ENCODE results near the gene SAP25. TPM values are rescaled to one million over a fixed set of nuclear protein-coding genes. Genes with fewer than 3 reads are reported as not detected.
"Not testable (repeated sequence)": the region's sequence is repeated elsewhere in the genome, so short reads cannot be mapped to it uniquely, and the experiment has no call there.

The SAP25 gene
- total and polyA plus RNA-seq, 7 donors = 0.71 to 7.2 (median 2.2) TPM; not detected in 3

DNA sequence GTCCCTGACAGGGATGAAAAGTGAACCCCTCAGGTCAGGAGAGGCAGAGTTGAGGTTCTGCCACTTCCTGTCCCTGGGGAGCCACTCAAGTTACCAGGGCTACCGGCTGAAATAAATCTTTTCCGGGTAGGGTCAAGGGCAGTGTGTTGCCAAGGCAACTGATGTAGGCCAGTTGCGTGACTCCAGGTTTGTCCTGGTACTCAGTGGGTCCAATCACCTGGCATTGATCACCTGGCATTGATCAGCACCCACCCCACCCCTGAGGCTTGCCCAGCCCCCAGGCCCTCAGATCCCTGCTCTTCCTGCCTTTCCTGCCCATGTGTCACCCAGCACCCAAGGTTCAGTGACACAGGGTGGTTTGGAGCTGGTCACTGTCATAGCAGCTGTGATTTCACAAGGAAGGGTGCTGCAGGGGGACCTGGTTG, 5.9 kb downstream of the SAP25 start:
- TF ChIP-seq POLR2A (IDR thresholded peaks at IDR 0.05) (no peak), POLR2AphosphoS5 (IDR thresholded peaks at IDR 0.05) (no peak), EP300 (IDR thresholded peaks at IDR 0.05) (no peak)
- TF ChIP-seq, protein P1, sequence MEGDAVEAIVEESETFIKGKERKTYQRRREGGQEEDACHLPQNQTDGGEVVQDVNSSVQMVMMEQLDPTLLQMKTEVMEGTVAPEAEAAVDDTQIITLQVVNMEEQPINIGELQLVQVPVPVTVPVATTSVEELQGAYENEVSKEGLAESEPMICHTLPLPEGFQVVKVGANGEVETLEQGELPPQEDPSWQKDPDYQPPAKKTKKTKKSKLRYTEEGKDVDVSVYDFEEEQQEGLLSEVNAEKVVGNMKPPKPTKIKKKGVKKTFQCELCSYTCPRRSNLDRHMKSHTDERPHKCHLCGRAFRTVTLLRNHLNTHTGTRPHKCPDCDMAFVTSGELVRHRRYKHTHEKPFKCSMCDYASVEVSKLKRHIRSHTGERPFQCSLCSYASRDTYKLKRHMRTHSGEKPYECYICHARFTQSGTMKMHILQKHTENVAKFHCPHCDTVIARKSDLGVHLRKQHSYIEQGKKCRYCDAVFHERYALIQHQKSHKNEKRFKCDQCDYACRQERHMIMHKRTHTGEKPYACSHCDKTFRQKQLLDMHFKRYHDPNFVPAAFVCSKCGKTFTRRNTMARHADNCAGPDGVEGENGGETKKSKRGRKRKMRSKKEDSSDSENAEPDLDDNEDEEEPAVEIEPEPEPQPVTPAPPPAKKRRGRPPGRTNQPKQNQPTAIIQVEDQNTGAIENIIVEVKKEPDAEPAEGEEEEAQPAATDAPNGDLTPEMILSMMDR (IDR thresholded peaks at IDR 0.05) = no peak
- intact Hi-C loops (cut with DNase I) = no loop called here
- DNase-seq = no peak
- peaks cover 2 to 14% (median 12%) of the 10 kb centered on the region in 4 donors for H3K4me1 ChIP-seq
- H3K4me3 ChIP-seq = no peak overlapping the region
- H3K27me3 ChIP-seq = peaks cover 0 to 33% (median 2%) of the 10 kb centered on the region in 3 donors
- H3K27ac ChIP-seq = no peak overlapping the region
- H3K9me3 ChIP-seq = no peaks in the 10 kb centered on the region
- peaks cover 0 to 11% (median 2%) of the 10 kb centered on the region in 4 donors for H3K36me3 ChIP-seq
- WGBS, 2 donors = 36 to 42% methylated on average over 3 of the region's 3 CpGs

DNA sequence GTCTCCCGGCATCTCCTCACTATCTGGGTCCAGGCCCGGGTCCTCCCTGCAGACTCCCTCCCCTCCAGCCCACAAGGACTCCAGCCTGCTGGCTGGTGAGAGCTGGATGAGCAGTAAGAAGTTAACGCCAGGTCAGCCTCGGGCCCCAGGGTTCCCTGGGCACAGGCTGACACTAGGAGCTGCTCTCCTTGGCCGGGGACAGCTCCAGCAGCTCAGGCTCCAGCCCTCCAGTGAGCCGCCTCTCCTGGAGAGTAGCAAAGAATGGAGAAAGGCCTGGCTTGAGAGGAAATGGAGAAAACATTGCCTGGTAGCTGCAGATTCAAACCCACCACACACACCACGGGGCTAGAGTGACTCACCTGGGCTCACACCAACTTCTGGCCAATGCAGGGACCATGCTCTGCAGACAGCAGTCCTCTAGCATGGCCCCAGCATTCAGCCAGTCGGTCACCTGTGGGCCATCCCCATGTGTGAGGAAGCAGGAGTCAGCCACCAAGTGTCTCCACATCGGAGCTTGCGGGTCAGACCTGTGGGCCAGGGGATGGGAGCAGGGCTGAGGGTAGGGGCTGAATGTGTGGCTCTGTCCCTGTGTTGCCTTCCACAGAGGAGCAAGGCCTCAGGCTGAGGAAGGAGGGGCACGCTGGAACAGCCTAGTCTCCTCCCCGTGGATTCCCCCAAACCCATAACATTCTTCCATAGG, 6.5 kb downstream of the SAP25 start:
- Histone ChIP-seq H3K36me3 (peaks cover 0 to 12% (median 5%) of the 10 kb centered on the region in 4 donors), H3K9me3 (no peaks in the 10 kb centered on the region), H3K4me1 (peaks cover 2 to 14% (median 12%) of the 10 kb centered on the region in 4 donors), H3K27ac (no peak overlapping the region), H3K27me3 (peaks cover 0 to 27% (median 2%) of the 10 kb centered on the region in 3 donors), H3K4me3 (no peak overlapping the region)
- no peak for TF ChIP-seq POLR2A (IDR thresholded peaks at IDR 0.05)
- TF ChIP-seq, protein P1 (IDR thresholded peaks at IDR 0.05) = no peak
- no peak for TF ChIP-seq EP300 (IDR thresholded peaks at IDR 0.05)
- TF ChIP-seq POLR2AphosphoS5 (IDR thresholded peaks at IDR 0.05) = no peak
- intact Hi-C loops (cut with DNase I) = no loop called here
- 81% methylated on average over 12 of the region's 12 CpGs for WGBS, 2 donors
- DNase-seq = no peak

DNA sequence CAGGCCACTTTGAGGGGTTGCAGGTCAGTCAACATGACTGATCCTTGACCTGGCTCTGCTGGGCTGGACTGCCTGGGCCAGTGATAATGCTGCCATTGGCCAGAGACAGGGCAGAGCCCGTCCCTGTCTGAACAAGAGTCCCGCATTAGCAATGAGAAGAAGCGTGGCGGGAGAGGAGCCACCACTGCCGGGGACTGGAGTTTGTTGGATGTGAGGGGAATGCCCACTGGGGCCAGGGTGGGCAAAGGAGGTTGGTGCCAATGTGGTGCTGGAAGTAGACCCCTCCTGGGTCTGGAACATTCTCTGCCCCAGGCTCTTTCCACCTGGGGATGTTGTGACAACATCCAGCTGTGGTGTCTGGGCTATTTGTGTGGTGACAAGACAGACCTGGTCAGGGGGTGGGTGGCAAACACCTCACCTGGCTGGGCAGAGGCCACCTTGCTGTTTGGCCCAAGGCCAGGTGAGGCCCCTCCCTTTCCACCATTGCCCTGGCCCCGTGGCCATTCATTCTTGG, 7.6 kb downstream of the SAP25 start:
- Histone ChIP-seq H3K4me1 (peaks cover 2 to 14% (median 12%) of the 10 kb centered on the region in 4 donors), H3K36me3 (peaks cover 0 to 18% (median 5%) of the 10 kb centered on the region in 4 donors), H3K9me3 (no peaks in the 10 kb centered on the region), H3K4me3 (no peak overlapping the region), H3K27ac (no peak overlapping the region), H3K27me3 (peaks cover 0 to 17% (median 2%) of the 10 kb centered on the region in 3 donors)
- intact Hi-C loops (cut with DNase I) = no loop called here
- DNase-seq = no peak
- TF ChIP-seq, protein P1 (IDR thresholded peaks at IDR 0.05) = no peak
- TF ChIP-seq POLR2AphosphoS5 (IDR thresholded peaks at IDR 0.05) = no peak
- TF ChIP-seq EP300 (IDR thresholded peaks at IDR 0.05) = no peak
- TF ChIP-seq POLR2A (IDR thresholded peaks at IDR 0.05) = no peak
- WGBS, 2 donors = 83 to 88% methylated on average over 6 of the region's 6 CpGs

DNA sequence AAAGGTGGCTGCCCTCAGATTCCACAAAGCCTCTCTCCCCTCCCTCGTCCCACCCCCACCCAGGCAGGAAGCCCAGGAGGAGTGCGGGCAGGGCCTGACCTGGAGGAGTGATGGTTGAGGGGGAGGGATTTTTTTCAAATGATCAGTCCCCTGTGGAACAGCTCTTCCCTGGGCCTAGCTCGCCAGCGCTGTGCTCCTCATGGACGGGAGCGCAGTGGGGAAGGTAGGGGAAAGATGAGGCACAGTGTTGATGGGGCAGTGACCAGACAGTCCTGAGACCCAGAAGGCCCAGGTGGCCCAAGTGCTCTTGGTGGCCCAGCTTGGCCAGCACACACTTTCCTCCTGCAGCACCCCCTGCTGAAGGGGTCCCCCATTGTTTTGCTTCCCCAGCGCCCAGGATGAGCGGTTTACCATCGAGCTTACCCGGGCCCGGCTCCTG, 8.5 kb downstream of the SAP25 start:
- WGBS, 2 donors = 97% methylated on average over 11 of the region's 11 CpGs
- DNase-seq = no peak
- TF ChIP-seq EP300 (IDR thresholded peaks at IDR 0.05) (no peak), POLR2A (IDR thresholded peaks at IDR 0.05) (no peak), POLR2AphosphoS5 (IDR thresholded peaks at IDR 0.05) (no peak)
- TF ChIP-seq, protein P1 (IDR thresholded peaks at IDR 0.05) = no peak
- no peaks in the 10 kb centered on the region for H3K9me3 ChIP-seq
- H3K36me3 ChIP-seq = peaks cover 0 to 18% (median 5%) of the 10 kb centered on the region in 4 donors
- peaks cover 0 to 10% (median 2%) of the 10 kb centered on the region in 3 donors for H3K27me3 ChIP-seq
- H3K4me1 ChIP-seq = peaks cover 1 to 10% (median 7%) of the 10 kb centered on the region in 4 donors
- H3K27ac ChIP-seq = no peak overlapping the region
- intact Hi-C loops (cut with DNase I) = no loop called here
- no peak overlapping the region for H3K4me3 ChIP-seq

DNA sequence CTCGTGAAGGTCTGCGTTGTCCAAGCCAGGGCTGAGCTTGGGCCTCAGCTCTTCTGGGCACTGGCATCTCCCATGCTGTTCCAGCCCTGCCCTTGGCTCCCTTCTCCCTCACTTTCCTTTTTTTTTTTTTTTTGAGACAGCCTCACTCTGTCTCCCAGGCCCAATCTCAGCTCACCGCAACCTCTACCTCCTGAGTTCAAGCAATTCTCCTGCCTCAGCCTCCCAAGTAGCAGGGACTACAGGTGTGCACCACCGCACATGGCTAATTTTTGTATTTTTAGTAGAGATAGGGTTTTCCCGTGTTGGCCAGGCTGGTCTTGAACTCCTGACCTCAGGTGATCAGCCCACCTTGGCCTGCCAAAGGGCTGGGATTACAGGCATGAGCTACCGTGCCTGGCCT, 9.3 kb downstream of the SAP25 start:
- not testable (repeated sequence) for H3K4me3 ChIP-seq, H3K9me3 ChIP-seq, DNase-seq, H3K27me3 ChIP-seq, H3K27ac ChIP-seq, H3K4me1 ChIP-seq
- intact Hi-C loops (cut with DNase I) = loop anchor here (5.0 kb wide), 1 partner anchor 128 kb away; the partner anchor contains the start of gene GIGYF1
- 89 to 95% methylated on average over 6 of the region's 6 CpGs for WGBS, 2 donors
- H3K36me3 ChIP-seq = peaks cover 0 to 18% (median 5%) of the 10 kb centered on the region in 4 donors

All from sigmoid colon (tissue), 7 donors.